ENCODE measurements around the gene NDST1. TPM values are rescaled to one million over a fixed set of nuclear protein-coding genes. Genes with fewer than 3 reads are reported as not detected.

Gene NDST1
- total RNA-seq, 4 donors from 2014 or later: 32.4 to 104 (median 42.6) TPM

DNA sequence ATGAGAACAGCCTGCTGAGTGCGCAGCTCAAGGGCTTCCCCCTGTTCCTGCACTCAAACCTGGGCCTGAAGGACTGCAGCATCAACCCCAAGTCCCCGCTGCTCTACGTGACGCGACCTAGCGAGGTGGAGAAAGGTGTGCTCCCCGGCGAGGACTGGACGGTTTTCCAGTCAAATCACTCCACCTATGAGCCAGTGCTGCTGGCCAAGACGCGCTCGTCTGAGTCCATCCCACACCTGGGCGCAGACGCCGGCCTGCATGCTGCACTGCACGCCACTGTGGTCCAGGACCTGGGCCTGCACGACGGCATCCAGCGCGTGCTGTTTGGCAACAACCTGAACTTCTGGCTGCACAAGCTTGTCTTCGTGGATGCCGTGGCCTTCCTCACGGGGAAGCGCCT, 19.9 kb downstream of the NDST1 start:
- TF ChIP-seq, protein P1, sequence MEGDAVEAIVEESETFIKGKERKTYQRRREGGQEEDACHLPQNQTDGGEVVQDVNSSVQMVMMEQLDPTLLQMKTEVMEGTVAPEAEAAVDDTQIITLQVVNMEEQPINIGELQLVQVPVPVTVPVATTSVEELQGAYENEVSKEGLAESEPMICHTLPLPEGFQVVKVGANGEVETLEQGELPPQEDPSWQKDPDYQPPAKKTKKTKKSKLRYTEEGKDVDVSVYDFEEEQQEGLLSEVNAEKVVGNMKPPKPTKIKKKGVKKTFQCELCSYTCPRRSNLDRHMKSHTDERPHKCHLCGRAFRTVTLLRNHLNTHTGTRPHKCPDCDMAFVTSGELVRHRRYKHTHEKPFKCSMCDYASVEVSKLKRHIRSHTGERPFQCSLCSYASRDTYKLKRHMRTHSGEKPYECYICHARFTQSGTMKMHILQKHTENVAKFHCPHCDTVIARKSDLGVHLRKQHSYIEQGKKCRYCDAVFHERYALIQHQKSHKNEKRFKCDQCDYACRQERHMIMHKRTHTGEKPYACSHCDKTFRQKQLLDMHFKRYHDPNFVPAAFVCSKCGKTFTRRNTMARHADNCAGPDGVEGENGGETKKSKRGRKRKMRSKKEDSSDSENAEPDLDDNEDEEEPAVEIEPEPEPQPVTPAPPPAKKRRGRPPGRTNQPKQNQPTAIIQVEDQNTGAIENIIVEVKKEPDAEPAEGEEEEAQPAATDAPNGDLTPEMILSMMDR (IDR thresholded peaks at IDR 0.05; ENCODE audit: low read depth): no peak

DNA sequence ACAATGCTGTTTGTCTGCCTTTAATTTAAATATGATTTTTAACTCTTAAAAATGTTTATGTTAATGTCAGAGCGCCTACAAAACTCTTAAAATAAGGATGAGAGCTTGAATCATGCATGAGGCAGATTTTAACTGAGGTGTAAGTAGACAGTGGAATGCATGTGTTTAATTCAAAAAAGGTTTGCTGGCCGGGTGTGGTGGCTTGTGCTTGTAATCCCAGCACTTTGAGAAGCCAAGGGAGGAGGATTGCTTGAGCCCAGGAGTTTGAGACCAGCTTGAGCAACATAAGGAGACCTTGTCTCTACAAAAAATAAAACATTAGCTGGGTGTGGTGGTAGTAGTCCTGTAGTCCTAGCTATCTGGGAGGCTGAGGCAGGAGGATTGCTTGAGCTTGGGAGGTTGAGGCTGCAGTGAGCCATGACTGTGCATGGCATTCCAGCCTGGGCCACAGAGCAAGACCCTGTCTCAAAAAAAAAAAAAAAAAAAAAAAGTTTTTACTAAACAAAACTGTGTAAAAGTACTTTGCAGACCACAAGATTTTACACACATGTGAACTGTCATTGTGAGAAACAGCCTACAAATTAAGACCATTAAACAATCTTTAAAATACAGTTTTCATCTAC, 21.1 kb downstream of the NDST1 start:
- TF ChIP-seq, protein P1 (IDR thresholded peaks at IDR 0.05; ENCODE audit: low read depth): no peak

DNA sequence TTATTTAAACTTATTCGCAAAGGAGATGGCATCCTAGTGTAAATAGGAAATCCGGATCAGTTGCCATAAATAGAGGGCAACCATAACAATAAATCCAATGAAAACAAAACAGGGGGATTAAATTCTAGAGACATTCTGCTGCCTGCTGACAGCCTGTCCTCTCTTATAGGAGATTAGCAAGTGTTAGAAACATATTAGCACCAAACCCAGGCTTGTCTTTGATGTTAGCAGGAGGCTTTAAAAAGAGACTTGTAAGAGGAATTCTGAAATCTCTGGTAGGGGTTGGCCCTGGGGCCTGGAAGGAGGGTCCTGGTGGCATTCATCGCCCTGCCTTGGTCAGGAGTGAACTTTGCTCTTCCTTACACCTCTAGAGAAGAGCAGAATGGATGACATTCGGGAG, 21.6 kb downstream of the NDST1 start:
- TF ChIP-seq, protein P1 (IDR thresholded peaks at IDR 0.05; ENCODE audit: low read depth): no peak

DNA sequence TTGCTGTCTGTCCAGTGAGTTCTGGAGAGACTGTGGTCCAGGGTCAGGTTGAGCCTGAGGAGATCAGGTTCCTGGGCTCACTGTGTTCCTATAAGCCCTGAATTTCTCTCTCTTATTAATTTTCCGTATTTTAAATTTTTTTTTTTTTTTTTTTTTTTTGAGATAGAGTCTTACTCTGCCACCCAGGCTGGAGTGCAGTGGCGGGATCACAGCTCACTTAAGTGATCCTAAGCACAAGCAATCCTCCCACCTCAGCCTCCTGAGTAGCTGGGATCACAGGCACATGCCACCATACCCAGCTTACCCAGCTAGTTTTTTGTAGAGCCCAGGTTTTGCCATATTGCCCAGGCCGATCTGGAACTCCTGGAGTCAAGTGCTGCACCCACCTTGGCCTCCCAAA, 22.5 kb downstream of the NDST1 start:
- TF ChIP-seq, protein P1 (IDR thresholded peaks at IDR 0.05; ENCODE audit: low read depth): no peak

DNA sequence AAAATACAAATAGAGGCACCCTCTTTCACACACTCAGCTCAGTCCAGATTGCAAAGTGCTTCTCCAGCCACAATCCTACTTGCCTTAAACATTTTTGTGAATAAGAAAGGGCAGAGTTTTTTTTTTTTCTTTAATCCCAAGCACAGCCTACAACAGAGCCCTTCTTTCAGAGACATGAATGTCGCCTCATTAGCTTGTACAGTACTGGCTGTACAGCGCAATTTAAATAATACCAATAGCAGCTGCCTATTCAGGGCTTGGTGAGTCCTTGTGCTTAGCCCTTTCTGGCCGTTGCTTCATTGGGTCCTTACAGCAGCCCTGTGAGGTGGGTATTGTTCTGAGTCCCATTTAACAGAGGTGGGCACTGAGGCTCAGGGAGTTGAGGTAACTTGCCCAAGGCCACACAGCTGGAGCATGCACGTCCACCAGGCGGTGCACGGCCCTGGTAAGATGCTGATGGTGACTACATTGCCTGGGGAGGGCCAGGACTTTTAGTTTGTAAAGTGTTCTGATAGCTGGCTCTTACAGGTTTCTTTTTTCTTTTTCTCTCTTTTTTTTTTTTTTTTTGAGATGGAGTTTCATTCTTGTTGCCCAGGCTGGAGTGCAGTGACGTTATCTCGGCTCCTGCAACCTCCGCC, 23.1 kb downstream of the NDST1 start:
- TF ChIP-seq, protein P1 (IDR thresholded peaks at IDR 0.05; ENCODE audit: low read depth): no peak

DNA sequence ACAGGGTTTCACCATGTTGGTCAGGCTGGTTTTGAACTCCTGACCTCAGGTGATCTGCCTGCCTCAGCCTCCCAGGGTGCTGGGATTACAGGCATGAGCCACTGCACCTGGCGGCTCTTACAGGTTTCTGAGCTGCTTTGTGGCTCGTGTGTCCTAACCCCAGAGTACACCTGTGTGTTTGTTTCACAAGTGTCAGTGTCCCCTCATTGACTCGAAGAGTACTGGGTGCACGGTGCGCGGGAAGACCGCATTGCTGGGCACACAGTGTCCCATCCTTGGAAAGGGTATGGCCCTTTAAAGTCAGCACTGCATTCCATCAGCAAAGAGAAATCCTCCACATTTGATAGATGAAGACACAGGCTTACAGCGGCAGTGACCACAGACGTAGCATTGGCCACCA, 23.8 kb downstream of the NDST1 start:
- TF ChIP-seq, protein P1 (IDR thresholded peaks at IDR 0.05; ENCODE audit: low read depth): no peak

DNA sequence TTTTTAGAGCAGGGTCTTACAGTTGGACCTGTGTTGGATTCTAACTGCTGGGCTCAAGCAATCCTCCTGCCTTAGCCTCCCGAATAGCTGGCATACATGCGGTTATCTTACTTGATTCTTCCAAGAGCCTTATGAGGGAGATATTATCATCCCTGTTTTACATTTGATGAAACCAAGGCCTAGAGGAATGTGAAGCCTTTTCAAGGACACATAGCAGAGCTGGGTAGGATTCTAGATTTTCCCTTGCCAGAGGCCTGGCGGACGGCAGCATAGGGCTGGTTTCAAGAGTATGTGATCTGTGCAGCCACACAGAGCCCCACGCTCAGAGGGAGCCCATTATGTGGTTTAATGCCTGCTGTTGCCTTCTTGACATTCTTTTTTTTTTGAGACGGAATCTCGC, 24.2 kb downstream of the NDST1 start:
- TF ChIP-seq, protein P1 (IDR thresholded peaks at IDR 0.05; ENCODE audit: low read depth): no peak
